HepG2 (cell line): Measurements from ENCODE around the gene CCS. TPM values are rescaled to one million over a fixed set of nuclear protein-coding genes. Genes with fewer than 3 reads are reported as not detected.

ENCODE experiments used
- KAT7 ChIP-seq: IDR thresholded peaks from 2 replicates; pipeline ENCODE4 v1.6.1; 2018; ENCODE audit warnings: borderline replicate concordance, missing compliant biosample characterization
- ZNF44 ChIP-seq: sonication (generic); formaldehyde crosslinking; IDR thresholded peaks from 2 replicates; pipeline ENCODE4 v1.5.1; 2020; ENCODE audit warnings: mild to moderate bottlenecking, missing genetic modification reagents
- ZNF788 ChIP-seq: sonication (generic); formaldehyde crosslinking; IDR thresholded peaks from 2 replicates; pipeline ENCODE4 v1.5.0; 2020; ENCODE audit warnings: mild to moderate bottlenecking, missing genetic modification reagents, borderline replicate concordance
- polyA plus RNA-seq, 8 experiments: library from polyadenylated mRNA; depleted of rRNA in 3 of 8; stranded (reverse) in 7 of 8; unstranded in 1 of 8; fragments of >200 nt; fragmentation: Illumina TruSeq in 4 of 8; extraction: Trizol in 4 of 8; gene quantifications; 2 replicates each; pipeline versions ENCODE4 v1.2.1 to v1.2.3, GENCODE V29; 2011 to 2016; ENCODE audit warnings: low read depth in 4 of 8, missing spikeins in 1 of 8, mixed read lengths in 1 of 8; ENCODE audit not compliant: insufficient read depth in 1 of 8
- total RNA-seq, 5 experiments: library from RNA; depleted of rRNA; stranded (reverse); fragments of >200 nt; fragmentation: Illumina TruSeq; extraction: Trizol; gene quantifications; 2 replicates each; pipeline ENCODE4 v1.2.3, GENCODE V29; 2016; ENCODE audit warnings: low read depth in 1 of 5
- TF ChIP-seq, protein P1 (sequence below): sonication (generic); formaldehyde crosslinking; IDR thresholded peaks from 2 replicates; pipeline ENCODE4 v1.4.0; 2020; ENCODE audit warnings: mild to moderate bottlenecking, missing genetic modification reagents, borderline replicate concordance
- TF ChIP-seq, protein P2 (sequence below): IDR thresholded peaks from 2 replicates; pipeline ENCODE4 v1.6.1; 2016; ENCODE audit warnings: low read depth, missing genetic modification reagents, missing compliant biosample characterization
- TF ChIP-seq, protein P3 (sequence below): sonication (generic); formaldehyde crosslinking; IDR thresholded peaks from 2 replicates; pipeline ENCODE4 v1.5.0; 2020; ENCODE audit warnings: mild to moderate bottlenecking, missing genetic modification reagents, borderline replicate concordance
- TF ChIP-seq, protein P4 (sequence below): sonication (generic); formaldehyde crosslinking; IDR thresholded peaks from 2 replicates; pipeline ENCODE4 v1.8.0; 2022; ENCODE audit warnings: mild to moderate bottlenecking, missing genetic modification reagents, borderline replicate concordance

The CCS gene
- total and polyA plus RNA-seq, 2 of the 13 experiments (the other 11 are each of a cell fraction or from before 2014, with no cell fraction given) = 25.4 to 44.6 TPM

DNA sequence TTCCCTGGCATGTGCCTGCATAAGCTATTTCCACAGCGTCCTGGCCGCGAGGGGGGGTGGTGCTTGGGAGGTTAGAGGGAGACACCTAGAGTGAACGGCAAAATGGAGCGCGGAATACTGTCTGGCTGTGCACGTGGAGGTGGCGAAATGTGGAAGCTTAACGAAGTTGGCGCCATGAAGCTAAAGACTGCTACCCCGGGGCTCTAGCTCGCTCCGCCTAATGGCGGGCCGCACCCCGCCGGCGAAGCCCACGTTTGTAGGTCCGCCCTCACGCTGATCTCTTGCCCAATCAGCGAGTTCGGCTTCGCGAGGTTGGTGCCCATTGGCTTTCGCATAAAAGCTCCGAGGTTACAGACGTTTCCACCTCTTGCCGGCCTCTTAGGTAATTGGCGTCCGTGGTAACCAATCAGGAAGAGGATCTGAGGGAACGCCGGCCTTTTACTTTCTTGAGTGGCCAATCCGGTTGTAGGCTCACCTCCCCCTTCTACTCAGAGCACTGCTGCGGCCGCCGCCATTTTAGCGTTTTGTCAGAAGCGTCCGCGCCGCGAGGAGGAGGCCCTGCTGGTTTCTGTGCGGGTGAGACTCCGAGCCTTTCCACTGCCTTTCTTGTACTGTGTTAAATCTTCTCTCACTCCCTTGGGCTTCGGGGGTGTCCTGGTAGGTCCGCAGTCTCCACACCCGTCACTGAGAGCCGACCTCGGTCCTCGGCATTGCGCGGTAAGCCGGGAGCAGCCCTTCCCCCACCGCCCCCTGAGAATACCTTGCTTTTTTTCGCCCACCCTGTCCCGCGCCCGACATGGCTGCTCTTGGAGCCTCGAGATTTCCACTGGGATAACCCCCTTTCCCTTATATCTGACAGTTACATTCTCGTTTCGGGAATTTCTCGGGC lies 45.4 kb downstream of the CCS start, which contains the start of gene RBM4 (continued):
- TF ChIP-seq, protein P1, sequence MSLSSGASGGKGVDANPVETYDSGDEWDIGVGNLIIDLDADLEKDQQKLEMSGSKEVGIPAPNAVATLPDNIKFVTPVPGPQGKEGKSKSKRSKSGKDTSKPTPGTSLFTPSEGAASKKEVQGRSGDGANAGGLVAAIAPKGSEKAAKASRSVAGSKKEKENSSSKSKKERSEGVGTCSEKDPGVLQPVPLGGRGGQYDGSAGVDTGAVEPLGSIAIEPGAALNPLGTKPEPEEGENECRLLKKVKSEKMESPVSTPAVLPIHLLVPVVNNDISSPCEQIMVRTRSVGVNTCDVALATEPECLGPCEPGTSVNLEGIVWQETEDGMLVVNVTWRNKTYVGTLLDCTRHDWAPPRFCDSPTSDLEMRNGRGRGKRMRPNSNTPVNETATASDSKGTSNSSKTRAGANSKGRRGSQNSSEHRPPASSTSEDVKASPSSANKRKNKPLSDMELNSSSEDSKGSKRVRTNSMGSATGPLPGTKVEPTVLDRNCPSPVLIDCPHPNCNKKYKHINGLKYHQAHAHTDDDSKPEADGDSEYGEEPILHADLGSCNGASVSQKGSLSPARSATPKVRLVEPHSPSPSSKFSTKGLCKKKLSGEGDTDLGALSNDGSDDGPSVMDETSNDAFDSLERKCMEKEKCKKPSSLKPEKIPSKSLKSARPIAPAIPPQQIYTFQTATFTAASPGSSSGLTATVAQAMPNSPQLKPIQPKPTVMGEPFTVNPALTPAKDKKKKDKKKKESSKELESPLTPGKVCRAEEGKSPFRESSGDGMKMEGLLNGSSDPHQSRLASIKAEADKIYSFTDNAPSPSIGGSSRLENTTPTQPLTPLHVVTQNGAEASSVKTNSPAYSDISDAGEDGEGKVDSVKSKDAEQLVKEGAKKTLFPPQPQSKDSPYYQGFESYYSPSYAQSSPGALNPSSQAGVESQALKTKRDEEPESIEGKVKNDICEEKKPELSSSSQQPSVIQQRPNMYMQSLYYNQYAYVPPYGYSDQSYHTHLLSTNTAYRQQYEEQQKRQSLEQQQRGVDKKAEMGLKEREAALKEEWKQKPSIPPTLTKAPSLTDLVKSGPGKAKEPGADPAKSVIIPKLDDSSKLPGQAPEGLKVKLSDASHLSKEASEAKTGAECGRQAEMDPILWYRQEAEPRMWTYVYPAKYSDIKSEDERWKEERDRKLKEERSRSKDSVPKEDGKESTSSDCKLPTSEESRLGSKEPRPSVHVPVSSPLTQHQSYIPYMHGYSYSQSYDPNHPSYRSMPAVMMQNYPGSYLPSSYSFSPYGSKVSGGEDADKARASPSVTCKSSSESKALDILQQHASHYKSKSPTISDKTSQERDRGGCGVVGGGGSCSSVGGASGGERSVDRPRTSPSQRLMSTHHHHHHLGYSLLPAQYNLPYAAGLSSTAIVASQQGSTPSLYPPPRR (CRISPR knock-in tag) = no peak
- TF ChIP-seq KAT7 (CRISPR knock-in tag) (no peak; the same call in 1 of the 2 replicates), ZNF44 (CRISPR knock-in tag) (no peak), ZNF788 (CRISPR knock-in tag) (no peak)
- TF ChIP-seq, protein P2, sequence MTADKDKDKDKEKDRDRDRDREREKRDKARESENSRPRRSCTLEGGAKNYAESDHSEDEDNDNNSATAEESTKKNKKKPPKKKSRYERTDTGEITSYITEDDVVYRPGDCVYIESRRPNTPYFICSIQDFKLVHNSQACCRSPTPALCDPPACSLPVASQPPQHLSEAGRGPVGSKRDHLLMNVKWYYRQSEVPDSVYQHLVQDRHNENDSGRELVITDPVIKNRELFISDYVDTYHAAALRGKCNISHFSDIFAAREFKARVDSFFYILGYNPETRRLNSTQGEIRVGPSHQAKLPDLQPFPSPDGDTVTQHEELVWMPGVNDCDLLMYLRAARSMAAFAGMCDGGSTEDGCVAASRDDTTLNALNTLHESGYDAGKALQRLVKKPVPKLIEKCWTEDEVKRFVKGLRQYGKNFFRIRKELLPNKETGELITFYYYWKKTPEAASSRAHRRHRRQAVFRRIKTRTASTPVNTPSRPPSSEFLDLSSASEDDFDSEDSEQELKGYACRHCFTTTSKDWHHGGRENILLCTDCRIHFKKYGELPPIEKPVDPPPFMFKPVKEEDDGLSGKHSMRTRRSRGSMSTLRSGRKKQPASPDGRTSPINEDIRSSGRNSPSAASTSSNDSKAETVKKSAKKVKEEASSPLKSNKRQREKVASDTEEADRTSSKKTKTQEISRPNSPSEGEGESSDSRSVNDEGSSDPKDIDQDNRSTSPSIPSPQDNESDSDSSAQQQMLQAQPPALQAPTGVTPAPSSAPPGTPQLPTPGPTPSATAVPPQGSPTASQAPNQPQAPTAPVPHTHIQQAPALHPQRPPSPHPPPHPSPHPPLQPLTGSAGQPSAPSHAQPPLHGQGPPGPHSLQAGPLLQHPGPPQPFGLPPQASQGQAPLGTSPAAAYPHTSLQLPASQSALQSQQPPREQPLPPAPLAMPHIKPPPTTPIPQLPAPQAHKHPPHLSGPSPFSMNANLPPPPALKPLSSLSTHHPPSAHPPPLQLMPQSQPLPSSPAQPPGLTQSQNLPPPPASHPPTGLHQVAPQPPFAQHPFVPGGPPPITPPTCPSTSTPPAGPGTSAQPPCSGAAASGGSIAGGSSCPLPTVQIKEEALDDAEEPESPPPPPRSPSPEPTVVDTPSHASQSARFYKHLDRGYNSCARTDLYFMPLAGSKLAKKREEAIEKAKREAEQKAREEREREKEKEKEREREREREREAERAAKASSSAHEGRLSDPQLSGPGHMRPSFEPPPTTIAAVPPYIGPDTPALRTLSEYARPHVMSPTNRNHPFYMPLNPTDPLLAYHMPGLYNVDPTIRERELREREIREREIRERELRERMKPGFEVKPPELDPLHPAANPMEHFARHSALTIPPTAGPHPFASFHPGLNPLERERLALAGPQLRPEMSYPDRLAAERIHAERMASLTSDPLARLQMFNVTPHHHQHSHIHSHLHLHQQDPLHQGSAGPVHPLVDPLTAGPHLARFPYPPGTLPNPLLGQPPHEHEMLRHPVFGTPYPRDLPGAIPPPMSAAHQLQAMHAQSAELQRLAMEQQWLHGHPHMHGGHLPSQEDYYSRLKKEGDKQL (CRISPR knock-in tag) = no peak
- TF ChIP-seq, protein P3, sequence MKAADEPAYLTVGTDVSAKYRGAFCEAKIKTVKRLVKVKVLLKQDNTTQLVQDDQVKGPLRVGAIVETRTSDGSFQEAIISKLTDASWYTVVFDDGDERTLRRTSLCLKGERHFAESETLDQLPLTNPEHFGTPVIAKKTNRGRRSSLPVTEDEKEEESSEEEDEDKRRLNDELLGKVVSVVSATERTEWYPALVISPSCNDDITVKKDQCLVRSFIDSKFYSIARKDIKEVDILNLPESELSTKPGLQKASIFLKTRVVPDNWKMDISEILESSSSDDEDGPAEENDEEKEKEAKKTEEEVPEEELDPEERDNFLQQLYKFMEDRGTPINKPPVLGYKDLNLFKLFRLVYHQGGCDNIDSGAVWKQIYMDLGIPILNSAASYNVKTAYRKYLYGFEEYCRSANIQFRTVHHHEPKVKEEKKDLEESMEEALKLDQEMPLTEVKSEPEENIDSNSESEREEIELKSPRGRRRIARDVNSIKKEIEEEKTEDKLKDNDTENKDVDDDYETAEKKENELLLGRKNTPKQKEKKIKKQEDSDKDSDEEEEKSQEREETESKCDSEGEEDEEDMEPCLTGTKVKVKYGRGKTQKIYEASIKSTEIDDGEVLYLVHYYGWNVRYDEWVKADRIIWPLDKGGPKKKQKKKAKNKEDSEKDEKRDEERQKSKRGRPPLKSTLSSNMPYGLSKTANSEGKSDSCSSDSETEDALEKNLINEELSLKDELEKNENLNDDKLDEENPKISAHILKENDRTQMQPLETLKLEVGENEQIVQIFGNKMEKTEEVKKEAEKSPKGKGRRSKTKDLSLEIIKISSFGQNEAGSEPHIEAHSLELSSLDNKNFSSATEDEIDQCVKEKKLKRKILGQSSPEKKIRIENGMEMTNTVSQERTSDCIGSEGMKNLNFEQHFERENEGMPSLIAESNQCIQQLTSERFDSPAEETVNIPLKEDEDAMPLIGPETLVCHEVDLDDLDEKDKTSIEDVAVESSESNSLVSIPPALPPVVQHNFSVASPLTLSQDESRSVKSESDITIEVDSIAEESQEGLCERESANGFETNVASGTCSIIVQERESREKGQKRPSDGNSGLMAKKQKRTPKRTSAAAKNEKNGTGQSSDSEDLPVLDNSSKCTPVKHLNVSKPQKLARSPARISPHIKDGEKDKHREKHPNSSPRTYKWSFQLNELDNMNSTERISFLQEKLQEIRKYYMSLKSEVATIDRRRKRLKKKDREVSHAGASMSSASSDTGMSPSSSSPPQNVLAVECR (CRISPR knock-in tag) = peak; percentile 86
- TF ChIP-seq, protein P4, sequence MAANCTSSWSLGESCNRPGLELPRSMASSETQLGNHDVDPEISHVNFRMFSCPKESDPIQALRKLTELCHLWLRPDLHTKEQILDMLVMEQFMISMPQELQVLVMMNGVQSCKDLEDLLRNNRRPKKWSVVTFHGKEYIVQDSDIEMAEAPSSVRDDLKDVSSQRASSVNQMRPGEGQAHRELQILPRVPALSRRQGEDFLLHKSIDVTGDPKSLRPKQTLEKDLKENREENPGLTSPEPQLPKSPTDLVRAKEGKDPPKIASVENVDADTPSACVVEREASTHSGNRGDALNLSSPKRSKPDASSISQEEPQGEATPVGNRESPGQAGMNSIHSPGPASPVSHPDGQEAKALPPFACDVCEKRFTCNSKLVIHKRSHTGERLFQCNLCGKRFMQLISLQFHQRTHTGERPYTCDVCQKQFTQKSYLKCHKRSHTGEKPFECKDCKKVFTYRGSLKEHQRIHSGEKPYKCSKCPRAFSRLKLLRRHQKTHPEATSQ = no peak
